Ovary (tissue), 3 donors: ENCODE data around the gene SFMBT2.

Source experiments
- EP300 ChIP-seq: sonication (generic); formaldehyde crosslinking; IDR thresholded peaks from one replicate; pipeline ENCODE4 v1.6.1; 2017; ENCODE audit warnings: antibody characterized with exemption
- POLR2A ChIP-seq: fragments of 450-650 bp; IDR thresholded peaks from one replicate; pipeline ENCODE4 v1.6.1; 2017; ENCODE audit warnings: antibody characterized with exemption, mild to moderate bottlenecking, moderate library complexity
- TF ChIP-seq, protein P1 (sequence below), 3 donors: fragments of 450-650 bp in 2 of 3; fragments of 200-600 bp in 1 of 3; IDR thresholded peaks; one replicate each; pipeline versions ENCODE4 v1.5.1 to v1.8.0; 2016 to 2022; ENCODE audit warnings: antibody characterized with exemption in 3 of 3, mild to moderate bottlenecking in 1 of 3
- donor health status: DM: no; HTN: no; CAD: no.

DNA sequence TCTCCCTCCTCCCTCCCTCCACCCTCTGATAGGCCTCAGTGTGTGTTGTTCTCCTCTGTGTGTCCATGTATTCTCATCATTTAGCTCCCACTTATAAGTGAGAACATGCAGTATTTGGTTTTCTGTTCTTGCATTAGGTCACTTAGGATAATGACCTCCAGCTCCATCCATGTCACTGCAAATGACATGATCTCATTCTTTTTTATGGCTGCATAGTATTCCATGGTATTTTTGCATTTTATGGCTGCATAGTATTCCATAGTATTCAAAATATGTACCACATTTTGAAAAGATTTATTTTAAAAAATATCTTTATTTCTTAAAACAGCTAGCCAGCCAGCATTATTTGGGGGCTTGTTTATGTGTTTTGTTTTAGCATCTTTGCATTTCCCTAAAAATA is 275.6 kb downstream of the SFMBT2 start:
- TF ChIP-seq, protein P1, sequence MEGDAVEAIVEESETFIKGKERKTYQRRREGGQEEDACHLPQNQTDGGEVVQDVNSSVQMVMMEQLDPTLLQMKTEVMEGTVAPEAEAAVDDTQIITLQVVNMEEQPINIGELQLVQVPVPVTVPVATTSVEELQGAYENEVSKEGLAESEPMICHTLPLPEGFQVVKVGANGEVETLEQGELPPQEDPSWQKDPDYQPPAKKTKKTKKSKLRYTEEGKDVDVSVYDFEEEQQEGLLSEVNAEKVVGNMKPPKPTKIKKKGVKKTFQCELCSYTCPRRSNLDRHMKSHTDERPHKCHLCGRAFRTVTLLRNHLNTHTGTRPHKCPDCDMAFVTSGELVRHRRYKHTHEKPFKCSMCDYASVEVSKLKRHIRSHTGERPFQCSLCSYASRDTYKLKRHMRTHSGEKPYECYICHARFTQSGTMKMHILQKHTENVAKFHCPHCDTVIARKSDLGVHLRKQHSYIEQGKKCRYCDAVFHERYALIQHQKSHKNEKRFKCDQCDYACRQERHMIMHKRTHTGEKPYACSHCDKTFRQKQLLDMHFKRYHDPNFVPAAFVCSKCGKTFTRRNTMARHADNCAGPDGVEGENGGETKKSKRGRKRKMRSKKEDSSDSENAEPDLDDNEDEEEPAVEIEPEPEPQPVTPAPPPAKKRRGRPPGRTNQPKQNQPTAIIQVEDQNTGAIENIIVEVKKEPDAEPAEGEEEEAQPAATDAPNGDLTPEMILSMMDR (IDR thresholded peaks at IDR 0.05): no peak
- TF ChIP-seq POLR2A: no peak
- TF ChIP-seq EP300: no peak
